GM12878 (cell line): ENCODE measurements around the gene CD164. TPM values are rescaled to one million over a fixed set of nuclear protein-coding genes. Genes with fewer than 3 reads are reported as not detected.

ENCODE experiments used
- ATAC-seq: fragments of 200-7000 bp; cut with Tn5 transposase; 3 replicates; pipeline ENCODE4 v1.9.1; 2020; ENCODE audit warnings: mild to moderate bottlenecking, moderate library complexity
- BruUV-seq: library from RNA; stranded (reverse); fragments of 400-500 nt; replicated peaks from 2 replicates; lab custom pipeline; 2021; lab: Mats Ljungman, UMichigan
- CTCF ChIA-PET: fragments of 300-600 bp; sonication (Branson Sonifier 250); formaldehyde crosslinking; extraction: SDS; loops from one replicate; lab custom pipeline; 2021; ENCODE audit warnings: inconsistent platforms; lab: Yijun Ruan, JAX
- POLR2A ChIA-PET: fragments of 350-600 bp; formaldehyde crosslinking; extraction: SDS; loops from one replicate; lab custom pipeline; 2021; ENCODE audit warnings: inconsistent platforms; lab: Charles Lee
- RAD21 ChIA-PET: fragments of 300-600 bp; sonication (Branson Sonifier 250); formaldehyde crosslinking; loops from one replicate; lab custom pipeline; 2023; ENCODE audit warnings: antibody characterized with exemption; ENCODE audit not compliant: unreplicated experiment; lab: Charles Lee
- SMC1A ChIA-PET: fragments of 300-600 bp; sonication (Branson Sonifier 250); formaldehyde crosslinking; loops from one replicate; lab custom pipeline; 2023; ENCODE audit not compliant: unreplicated experiment, uncharacterized antibody; lab: Charles Lee
- DNase-seq: peaks from one replicate; pipeline ENCODE4 v3.0.0-alpha.2; 2011; ENCODE audit warnings: low read depth, low spot score
- FAIRE-seq: peaks from 3 replicates; lab custom pipeline; 2011; peaks lifted over from hg19 to GRCh38; lab: Jason Lieb, UNC
- H2AFZ ChIP-seq: 2 replicates; pipeline ENCODE4 v1.6.0; 2011; ENCODE audit warnings: low read depth, low read length, control low read depth; ENCODE audit not compliant: control insufficient read depth
- H3K27ac ChIP-seq: 2 replicates; pipeline ENCODE4 v1.5.1; 2011; ENCODE audit warnings: control low read depth; ENCODE audit not compliant: control insufficient read depth, insufficient read depth
- H3K27me3 ChIP-seq, 2 experiments: replicated peaks in 1 of 2; 2 replicates each; pipeline versions ENCODE4 v1.6.0 to v1.6.1; 2011; ENCODE audit warnings: low read length in 1 of 2; ENCODE audit not compliant: control insufficient read depth in 2 of 2, insufficient read depth in 2 of 2
- H3K36me3 ChIP-seq, 2 experiments: 2 replicates each; pipeline ENCODE4 v1.5.1; 2011; ENCODE audit warnings: low read length in 1 of 2; ENCODE audit not compliant: control insufficient read depth in 2 of 2, insufficient read depth in 2 of 2
- H3K4me1 ChIP-seq: 2 replicates; pipeline ENCODE4 v1.6.1; 2011; ENCODE audit warnings: mild to moderate bottlenecking, low read length, moderate library complexity, mixed read lengths; ENCODE audit not compliant: control insufficient read depth, insufficient read depth
- H3K4me2 ChIP-seq: 2 replicates; pipeline ENCODE4 v1.6.0; 2011; ENCODE audit warnings: control low read depth; ENCODE audit not compliant: control insufficient read depth, insufficient read depth
- H3K4me3 ChIP-seq: fragments of 200-600 bp; sonication (generic); 2 replicates; pipeline ENCODE4 v1.5.1; 2016
- H3K79me2 ChIP-seq: 2 replicates; pipeline ENCODE4 v1.6.0; 2011; ENCODE audit warnings: low read length; ENCODE audit not compliant: control insufficient read depth, insufficient read depth
- H3K9ac ChIP-seq: 2 replicates; pipeline ENCODE4 v1.8.0; 2011; ENCODE audit warnings: low read length, control low read depth, mixed read lengths; ENCODE audit not compliant: control insufficient read depth, insufficient read depth
- H3K9me3 ChIP-seq: replicated peaks from 3 replicates; pipeline ENCODE4 v1.5.1; 2011; ENCODE audit warnings: mild to moderate bottlenecking, low read length; ENCODE audit not compliant: control insufficient read depth, insufficient read depth
- H4K20me1 ChIP-seq: 2 replicates; pipeline ENCODE4 v1.6.0; 2011; ENCODE audit not compliant: control insufficient read depth, insufficient read depth
- ASH2L ChIP-seq: fragments of 300-600, 200-600 bp; sonication (generic); IDR thresholded peaks from 2 replicates; pipeline ENCODE4 v1.6.1; 2017; ENCODE audit warnings: low read depth, mild to moderate bottlenecking, borderline replicate concordance
- ATF7 ChIP-seq: fragments of 450-650 bp; IDR thresholded peaks from 2 replicates; pipeline ENCODE4 v1.6.1; 2016; ENCODE audit warnings: low read depth, mild to moderate bottlenecking
- DPF2 ChIP-seq: fragments of 450-650 bp; IDR thresholded peaks from 2 replicates; pipeline ENCODE4 v1.6.1; 2017; ENCODE audit warnings: mild to moderate bottlenecking
- HDAC6 ChIP-seq: fragments of 200-600 bp; sonication (generic); IDR thresholded peaks from one replicate; pipeline ENCODE4 v1.8.0; 2017; ENCODE audit warnings: antibody characterized with exemption; ENCODE audit not compliant: unreplicated experiment
- JUND ChIP-seq: IDR thresholded peaks from 2 replicates; pipeline ENCODE4 v1.6.1; 2012; ENCODE audit warnings: low read depth, mild to moderate bottlenecking, low read length, improper control_type of control experiment, moderate library complexity
- PAX5 ChIP-seq: IDR thresholded peaks from 2 replicates; pipeline ENCODE4 v1.6.1; 2011; ENCODE audit warnings: low read depth, low read length, borderline replicate concordance
- POLR2A ChIP-seq: IDR thresholded peaks from 2 replicates; pipeline ENCODE4 v1.6.1; 2011; ENCODE audit warnings: low read depth, mild to moderate bottlenecking, low read length
- PRDM15 ChIP-seq: fragments of 450-650 bp; formaldehyde crosslinking; IDR thresholded peaks from 2 replicates; pipeline ENCODE4 v1.4.0; 2020; ENCODE audit warnings: mild to moderate bottlenecking, moderate library complexity
- RAD21 ChIP-seq: IDR thresholded peaks from 2 replicates; pipeline ENCODE4 v1.6.1; 2011; ENCODE audit warnings: mild to moderate bottlenecking, low read depth, low read length, moderate library complexity; ENCODE audit not compliant: insufficient read depth
- RBBP5 ChIP-seq: fragments of 200-600 bp; sonication (generic); conservative IDR thresholded peaks from 2 replicates; pipeline ENCODE4 v1.6.1; 2016
- RCOR1 ChIP-seq: conservative IDR thresholded peaks from 2 replicates; pipeline ENCODE4 v1.6.1; 2012; ENCODE audit warnings: low read depth, low read length, improper control_type of control experiment
- SMARCA5 ChIP-seq: fragments of 450-650 bp; IDR thresholded peaks from 2 replicates; pipeline ENCODE4 v1.6.1; 2017; ENCODE audit warnings: mild to moderate bottlenecking
- SMC3 ChIP-seq: IDR thresholded peaks from 2 replicates; pipeline ENCODE4 v1.6.1; 2011; ENCODE audit warnings: low read length, improper control_type of control experiment, borderline replicate concordance
- SREBF1 ChIP-seq: IDR thresholded peaks from 2 replicates; pipeline ENCODE4 v1.6.1; 2012; ENCODE audit warnings: mild to moderate bottlenecking, low read length
- TBL1XR1 ChIP-seq: IDR thresholded peaks from 2 replicates; pipeline ENCODE4 v1.6.1; 2012; ENCODE audit warnings: low read depth, low read length, improper control_type of control experiment
- TCF12 ChIP-seq: IDR thresholded peaks from 2 replicates; pipeline ENCODE4 v1.6.1; 2011; ENCODE audit warnings: low read depth, mild to moderate bottlenecking, low read length
- WGBS: methylation state at CpG from one replicate; pipeline ENCODE4 v1.1.6; 2016; ENCODE audit warnings: low lambda C conversion rate; ENCODE audit not compliant: insufficient replicate concordance, insufficient coverage; ENCODE audit errors: missing lambda C conversion rate; 5-methylcytosine and 5-hydroxymethylcytosine counted together
- in situ Hi-C: fragments of 300-500 bp; cut with MboI; formaldehyde crosslinking; loops from 9 replicates; pipeline ENCODE4 v1.14.3; 2018; ENCODE audit warnings: mixed read lengths
- intact Hi-C: fragments of 100-400 bp; cut with micrococcal nuclease; formaldehyde crosslinking; loops from one replicate; pipeline ENCODE4 v1.14.2; 2022; ENCODE audit not compliant: unreplicated experiment
- polyA plus RNA-seq, 11 experiments: library from polyadenylated mRNA; depleted of rRNA in 4 of 11; unstranded in 6 of 11; stranded (reverse) in 5 of 11; fragments of >200 nt; fragmentation: Nextera tagmentation in 4 of 11; fragmentation: Illumina TruSeq in 1 of 11; extraction: Ambion mirVana in 4 of 11; extraction: Trizol in 1 of 11; gene quantifications; 1 replicate in 1 of 11; 2 replicates in 10 of 11; pipeline versions ENCODE4 v1.2.1 to v1.2.3, GENCODE V29; 2011 to 2016; ENCODE audit warnings: inconsistent platforms in 2 of 11, missing spikeins in 2 of 11, low read depth in 1 of 11
- total RNA-seq, 4 experiments: library from RNA; depleted of rRNA in 3 of 4; stranded (reverse); fragments of >200 nt in 3 of 4; fragmentation: Illumina TruSeq in 1 of 4; extraction: Trizol in 1 of 4; gene quantifications; 2 replicates each; pipeline versions ENCODE4 v1.2.1 to v1.2.3, GENCODE V29; 2013 to 2021
- TF ChIP-seq, protein P1 (sequence below): fragments of 450-650 bp; IDR thresholded peaks from 2 replicates; pipeline ENCODE4 v1.6.1; 2017; ENCODE audit warnings: mild to moderate bottlenecking, low read depth, inconsistent platforms; ENCODE audit not compliant: poor library complexity, severe bottlenecking
- TF ChIP-seq, protein P2 (sequence below): IDR thresholded peaks from 2 replicates; pipeline ENCODE4 v1.6.1; 2012; ENCODE audit warnings: low read depth, low read length, improper control_type of control experiment

CD164 gene
- total and polyA plus RNA-seq, 10 of the 15 experiments (the other 5 are each of a cell fraction or from before 2014, with no cell fraction given), result 145 to 447 (median 211) TPM

DNA sequence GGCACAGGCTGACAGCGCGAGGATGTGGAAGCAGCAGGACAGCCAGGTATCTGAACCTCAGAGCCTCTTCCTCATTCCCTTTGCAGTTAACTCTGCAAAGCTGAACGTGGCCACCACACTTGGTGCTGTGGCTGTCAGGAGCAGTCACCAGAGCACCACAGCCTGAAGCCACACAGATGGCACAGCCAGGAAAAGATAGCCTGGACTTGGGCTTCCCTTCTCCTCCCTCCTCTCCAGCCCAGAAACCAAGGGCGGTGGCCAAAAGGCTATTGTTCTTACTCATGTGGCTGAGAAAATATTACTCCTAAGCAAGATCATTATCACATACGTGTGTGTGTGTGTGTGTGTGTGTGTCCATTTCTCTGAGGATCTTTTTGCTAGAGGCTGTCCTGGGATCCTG, 39.8 kb downstream of the CD164 start:
- Histone ChIP-seq H3K9me3 (no peaks in the 10 kb centered on the region), H3K4me3 (no peak overlapping the region), H3K79me2 (no peaks in the 10 kb centered on the region), H3K9ac (no peak overlapping the region), H3K4me2 (no peak overlapping the region), H3K27ac (no peak overlapping the region), H4K20me1 (no peaks in the 10 kb centered on the region), H3K4me1 (no peaks in the 10 kb centered on the region), H3K36me3 (no peaks in the 10 kb centered on the region), H2AFZ (no peak overlapping the region), H3K27me3 (no peaks in the 10 kb centered on the region)
- CTCF ChIA-PET, result interaction anchor here (0.5 kb wide), 1 partner anchor 28 kb away, joined by 3 read pairs; no protein-coding TSS in a partner anchor
- no TSS peak for BruUV-seq
- ATAC-seq, result no peak
- POLR2A ChIA-PET, result no interaction called here
- TF ChIP-seq ASH2L, result no peak
- TF ChIP-seq SMARCA5, result no peak
- TF ChIP-seq TBL1XR1, result no peak
- no peak for TF ChIP-seq ATF7
- no peak for TF ChIP-seq SMC3
- no peak for TF ChIP-seq RAD21
- TF ChIP-seq DPF2, result no peak
- no peak for TF ChIP-seq HDAC6
- TF ChIP-seq, protein P1, sequence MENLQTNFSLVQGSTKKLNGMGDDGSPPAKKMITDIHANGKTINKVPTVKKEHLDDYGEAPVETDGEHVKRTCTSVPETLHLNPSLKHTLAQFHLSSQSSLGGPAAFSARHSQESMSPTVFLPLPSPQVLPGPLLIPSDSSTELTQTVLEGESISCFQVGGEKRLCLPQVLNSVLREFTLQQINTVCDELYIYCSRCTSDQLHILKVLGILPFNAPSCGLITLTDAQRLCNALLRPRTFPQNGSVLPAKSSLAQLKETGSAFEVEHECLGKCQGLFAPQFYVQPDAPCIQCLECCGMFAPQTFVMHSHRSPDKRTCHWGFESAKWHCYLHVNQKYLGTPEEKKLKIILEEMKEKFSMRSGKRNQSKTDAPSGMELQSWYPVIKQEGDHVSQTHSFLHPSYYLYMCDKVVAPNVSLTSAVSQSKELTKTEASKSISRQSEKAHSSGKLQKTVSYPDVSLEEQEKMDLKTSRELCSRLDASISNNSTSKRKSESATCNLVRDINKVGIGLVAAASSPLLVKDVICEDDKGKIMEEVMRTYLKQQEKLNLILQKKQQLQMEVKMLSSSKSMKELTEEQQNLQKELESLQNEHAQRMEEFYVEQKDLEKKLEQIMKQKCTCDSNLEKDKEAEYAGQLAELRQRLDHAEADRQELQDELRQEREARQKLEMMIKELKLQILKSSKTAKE, result no peak
- TF ChIP-seq SREBF1, result no peak
- no peak for TF ChIP-seq POLR2A
- TF ChIP-seq RBBP5, result no peak
- TF ChIP-seq, protein P2, sequence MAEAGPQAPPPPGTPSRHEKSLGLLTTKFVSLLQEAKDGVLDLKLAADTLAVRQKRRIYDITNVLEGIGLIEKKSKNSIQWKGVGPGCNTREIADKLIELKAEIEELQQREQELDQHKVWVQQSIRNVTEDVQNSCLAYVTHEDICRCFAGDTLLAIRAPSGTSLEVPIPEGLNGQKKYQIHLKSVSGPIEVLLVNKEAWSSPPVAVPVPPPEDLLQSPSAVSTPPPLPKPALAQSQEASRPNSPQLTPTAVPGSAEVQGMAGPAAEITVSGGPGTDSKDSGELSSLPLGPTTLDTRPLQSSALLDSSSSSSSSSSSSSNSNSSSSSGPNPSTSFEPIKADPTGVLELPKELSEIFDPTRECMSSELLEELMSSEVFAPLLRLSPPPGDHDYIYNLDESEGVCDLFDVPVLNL, result no peak
- TF ChIP-seq PRDM15, result no peak
- TF ChIP-seq JUND, result no peak
- TF ChIP-seq PAX5, result no peak
- TF ChIP-seq TCF12, result no peak
- TF ChIP-seq RCOR1, result no peak
- SMC1A ChIA-PET, result no interaction called here
- in situ Hi-C loops, result no loop called here
- 63% methylated on average over 5 of the region's 5 CpGs for WGBS
- no peak for DNase-seq
- intact Hi-C loops, result no loop called here
- no peak for FAIRE-seq
- RAD21 ChIA-PET, result no interaction called here
